H1 (cell line): Measurements from ENCODE around the gene SLX4IP.

ENCODE experiments used
- CHD1 ChIP-seq: IDR thresholded peaks from 2 replicates; pipeline ENCODE4 v1.6.1; 2012; ENCODE audit warnings: low read depth, low read length, improper control_type of control experiment
- CTCF ChIP-seq, 3 experiments: IDR thresholded peaks; 1 replicate in 2 of 3; 2 replicates in 1 of 3; pipeline versions ENCODE4 v1.5.1 to v1.6.1; 2011; ENCODE audit warnings: low read length in 3 of 3, mild to moderate bottlenecking in 3 of 3, inconsistent platforms in 2 of 3, low read depth in 1 of 3, moderate library complexity in 1 of 3; ENCODE audit not compliant: insufficient read depth in 1 of 3; ENCODE audit errors: control extremely low read depth in 1 of 3
- EGR1 ChIP-seq: IDR thresholded peaks from 2 replicates; pipeline ENCODE4 v1.6.1; 2011; ENCODE audit warnings: low read depth, low read length, borderline replicate concordance
- JUND ChIP-seq: IDR thresholded peaks from 2 replicates; pipeline ENCODE4 v1.6.1; 2011; ENCODE audit warnings: mild to moderate bottlenecking, improper control_type of control experiment, low read length
- POLR2A ChIP-seq, 2 experiments: IDR thresholded peaks; 1 replicate in 1 of 2; 2 replicates in 1 of 2; pipeline ENCODE4 v1.6.1; 2011; ENCODE audit warnings: low read depth in 2 of 2, low read length in 2 of 2, mild to moderate bottlenecking in 2 of 2; ENCODE audit errors: control extremely low read depth in 1 of 2
- RAD21 ChIP-seq, 2 experiments: IDR thresholded peaks in 1 of 2; conservative IDR thresholded peaks in 1 of 2; 2 replicates each; pipeline ENCODE4 v1.6.1; 2011; ENCODE audit warnings: low read depth in 2 of 2, low read length in 2 of 2, improper control_type of control experiment in 1 of 2, inconsistent platforms in 1 of 2, mild to moderate bottlenecking in 1 of 2, moderate library complexity in 1 of 2
- SIN3A ChIP-seq, 2 experiments: IDR thresholded peaks in 1 of 2; conservative IDR thresholded peaks in 1 of 2; 2 replicates each; pipeline ENCODE4 v1.6.1; 2011 to 2012; ENCODE audit warnings: low read length in 2 of 2, improper control_type of control experiment in 1 of 2, low read depth in 1 of 2, mild to moderate bottlenecking in 1 of 2
- TCF12 ChIP-seq: IDR thresholded peaks from 2 replicates; pipeline ENCODE4 v1.6.1; 2011; ENCODE audit warnings: low read depth, mild to moderate bottlenecking, low read length

- TF ChIP-seq RAD21 (IDR thresholded peaks at IDR 0.05 in 1 of 2, conservative IDR thresholded peaks at IDR 0.05 in 1 of 2; ENCODE audit: low read depth in 2 of 2, low read length in 2 of 2) (no peak), CTCF (IDR thresholded peaks at IDR 0.05; ENCODE audit: control extremely low read depth in 1 of 3, insufficient read depth in 1 of 3, low read depth in 1 of 3, low read length in 3 of 3) (no peak), TCF12 (no peak), SIN3A (conservative IDR thresholded peaks at IDR 0.05 in 1 of 2, IDR thresholded peaks at IDR 0.05 in 1 of 2; ENCODE audit: low read depth in 1 of 2, low read length in 2 of 2) (no peak), POLR2A (IDR thresholded peaks at IDR 0.05; ENCODE audit: control extremely low read depth in 1 of 2, low read depth in 2 of 2, low read length in 2 of 2) (no peak), EGR1 (no peak), JUND (no peak), CHD1 (no peak)
These were observed 218.6 kb downstream of the SLX4IP start for GRCh38 chr20:10653599-10654249.
